Measurements from ENCODE around the gene ACER3. TPM values are rescaled to one million over a fixed set of nuclear protein-coding genes. Genes with fewer than 3 reads are reported as not detected.
A peak's percentile ranks its signal among the peaks of the same experiment; 100 is the strongest.
"Not testable (repeated sequence)": the region's sequence is repeated elsewhere in the genome, so short reads cannot be mapped to it uniquely, and the experiment has no call there.

ACER3 gene
- total RNA-seq, 1 experiment from 2014 or later = 10.7 TPM

- Histone ChIP-seq H3K4me3 (ENCODE audit: low read length) (no peak overlapping the region), H3K9me2 (replicated peaks; ENCODE audit: insufficient read depth, low read length) (no peaks in the 10 kb centered on the region), H3K27me3 (ENCODE audit: low read length) (no peaks in the 10 kb centered on the region), H4K20me1 (ENCODE audit: insufficient read depth, low read depth, low read length) (no peaks in the 10 kb centered on the region), H3K79me2 (ENCODE audit: low read length) (no peaks in the 10 kb centered on the region), H3K9ac (ENCODE audit: low read length) (no peak overlapping the region), H3K9me3 (ENCODE audit: low read length) (no peaks in the 10 kb centered on the region), H2AFZ (ENCODE audit: low read length) (no peak overlapping the region), H3K36me3 (ENCODE audit: insufficient read depth, low read length) (no peaks in the 10 kb centered on the region), H3K4me1 (ENCODE audit: low read length) (no peaks in the 10 kb centered on the region), H3K4me2 (ENCODE audit: low read depth, low read length, poor library complexity, severe bottlenecking) (no peak overlapping the region), H3K27ac (ENCODE audit: low read length) (no peak overlapping the region)
- no peak for DNase-seq
Measured at GRCh38 chr11:77009533-77010160, 148.9 kb downstream of the ACER3 start.

DNA sequence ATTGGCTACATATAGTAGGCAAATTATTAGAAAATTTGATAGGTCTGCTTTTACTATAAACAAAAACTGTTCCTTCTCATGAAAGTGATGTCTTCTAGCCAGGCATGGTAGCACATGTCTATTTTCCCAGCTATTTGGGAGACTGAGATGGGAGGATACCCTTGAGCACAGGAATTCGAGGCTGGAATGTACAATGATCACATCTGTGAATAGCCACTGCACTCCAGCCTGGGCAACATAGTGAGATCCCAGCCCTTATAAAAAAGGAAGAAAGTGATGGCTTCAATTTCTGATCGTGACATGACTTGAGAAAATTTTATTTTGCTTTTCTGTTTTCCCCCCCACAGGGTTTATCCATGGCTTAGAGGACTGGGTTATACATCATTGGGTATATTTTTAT lies 154.0 kb downstream of the ACER3 start:
- H3K27ac ChIP-seq (ENCODE audit: low read length) = no peak overlapping the region
- H3K9me3 ChIP-seq (ENCODE audit: low read length) = no peaks in the 10 kb centered on the region
- no peak overlapping the region for H3K4me3 ChIP-seq (ENCODE audit: low read length)
- DNase-seq = no peak
- no peaks in the 10 kb centered on the region for H3K9me2 ChIP-seq (replicated peaks; ENCODE audit: insufficient read depth, low read length)
- no peak overlapping the region for H3K9ac ChIP-seq (ENCODE audit: low read length)
- H2AFZ ChIP-seq (ENCODE audit: low read length) = no peak overlapping the region
- H3K4me2 ChIP-seq (ENCODE audit: low read depth, low read length, poor library complexity, severe bottlenecking) = no peak overlapping the region
- no peaks in the 10 kb centered on the region for H3K79me2 ChIP-seq (ENCODE audit: low read length)
- no peaks in the 10 kb centered on the region for H4K20me1 ChIP-seq (ENCODE audit: insufficient read depth, low read depth, low read length)
- H3K27me3 ChIP-seq (ENCODE audit: low read length) = no peaks in the 10 kb centered on the region
- no peaks in the 10 kb centered on the region for H3K4me1 ChIP-seq (ENCODE audit: low read length)
- no peaks in the 10 kb centered on the region for H3K36me3 ChIP-seq (ENCODE audit: insufficient read depth, low read length)

GRCh38 chr11:77018396-77018924 lies 157.7 kb downstream of the ACER3 start:
- not testable (repeated sequence) for H3K4me1 ChIP-seq (ENCODE audit: low read length); H4K20me1 ChIP-seq (ENCODE audit: insufficient read depth, low read depth, low read length); H3K36me3 ChIP-seq (ENCODE audit: insufficient read depth, low read length); H3K79me2 ChIP-seq (ENCODE audit: low read length); H3K4me3 ChIP-seq (ENCODE audit: low read length); H3K4me2 ChIP-seq (ENCODE audit: low read depth, low read length, poor library complexity, severe bottlenecking); H3K27ac ChIP-seq (ENCODE audit: low read length); DNase-seq; H3K9me2 ChIP-seq (replicated peaks; ENCODE audit: insufficient read depth, low read length); H3K9me3 ChIP-seq (ENCODE audit: low read length); H3K27me3 ChIP-seq (ENCODE audit: low read length); H3K9ac ChIP-seq (ENCODE audit: low read length); H2AFZ ChIP-seq (ENCODE audit: low read length)

- H3K79me2 ChIP-seq (ENCODE audit: low read length) = no peaks in the 10 kb centered on the region
- H4K20me1 ChIP-seq (ENCODE audit: insufficient read depth, low read depth, low read length) = no peaks in the 10 kb centered on the region
- no peaks in the 10 kb centered on the region for H3K9me2 ChIP-seq (replicated peaks; ENCODE audit: insufficient read depth, low read length)
- no peak overlapping the region for H3K4me3 ChIP-seq (ENCODE audit: low read length)
- H3K36me3 ChIP-seq (ENCODE audit: insufficient read depth, low read length) = no peaks in the 10 kb centered on the region
- H3K4me2 ChIP-seq (ENCODE audit: low read depth, low read length, poor library complexity, severe bottlenecking) = no peak overlapping the region
- H3K9ac ChIP-seq (ENCODE audit: low read length) = no peak overlapping the region
- no peak overlapping the region for H3K27ac ChIP-seq (ENCODE audit: low read length)
- DNase-seq = no peak
- no peaks in the 10 kb centered on the region for H3K27me3 ChIP-seq (ENCODE audit: low read length)
- no peak overlapping the region for H2AFZ ChIP-seq (ENCODE audit: low read length)
- H3K9me3 ChIP-seq (ENCODE audit: low read length) = no peaks in the 10 kb centered on the region
- H3K4me1 ChIP-seq (ENCODE audit: low read length) = peaks cover 6% of the 10 kb centered on the region
Measured at GRCh38 chr11:77019976-77020595, 159.4 kb downstream of the ACER3 start.

- Histone ChIP-seq H3K4me3 (ENCODE audit: low read length) (no peak overlapping the region), H3K27ac (ENCODE audit: low read length) (no peak overlapping the region), H2AFZ (ENCODE audit: low read length) (no peak overlapping the region), H3K79me2 (ENCODE audit: low read length) (no peaks in the 10 kb centered on the region), H3K9me3 (ENCODE audit: low read length) (no peaks in the 10 kb centered on the region), H4K20me1 (ENCODE audit: insufficient read depth, low read depth, low read length) (no peaks in the 10 kb centered on the region), H3K9ac (ENCODE audit: low read length) (no peak overlapping the region), H3K4me1 (ENCODE audit: low read length) (peaks cover 6% of the 10 kb centered on the region), H3K27me3 (ENCODE audit: low read length) (no peaks in the 10 kb centered on the region), H3K36me3 (ENCODE audit: insufficient read depth, low read length) (no peaks in the 10 kb centered on the region), H3K9me2 (replicated peaks; ENCODE audit: insufficient read depth, low read length) (no peaks in the 10 kb centered on the region), H3K4me2 (ENCODE audit: low read depth, low read length, poor library complexity, severe bottlenecking) (no peak overlapping the region)
- no peak for DNase-seq
Measured at GRCh38 chr11:77020734-77021133, 160.0 kb downstream of the ACER3 start.

- Histone ChIP-seq H3K79me2 (ENCODE audit: low read length) (no peaks in the 10 kb centered on the region), H3K4me3 (ENCODE audit: low read length) (no peak overlapping the region), H3K27me3 (ENCODE audit: low read length) (no peaks in the 10 kb centered on the region), H3K4me2 (ENCODE audit: low read depth, low read length, poor library complexity, severe bottlenecking) (no peak overlapping the region), H2AFZ (ENCODE audit: low read length) (no peak overlapping the region), H4K20me1 (ENCODE audit: insufficient read depth, low read depth, low read length) (no peaks in the 10 kb centered on the region), H3K9me2 (replicated peaks; ENCODE audit: insufficient read depth, low read length) (no peaks in the 10 kb centered on the region), H3K9ac (ENCODE audit: low read length) (no peak overlapping the region), H3K9me3 (ENCODE audit: low read length) (no peaks in the 10 kb centered on the region), H3K36me3 (ENCODE audit: insufficient read depth, low read length) (no peaks in the 10 kb centered on the region), H3K4me1 (ENCODE audit: low read length) (peaks cover 6% of the 10 kb centered on the region), H3K27ac (ENCODE audit: low read length) (no peak overlapping the region)
- DNase-seq = no peak
Measured at GRCh38 chr11:77024745-77025144, 164.0 kb downstream of the ACER3 start.

GRCh38 chr11:77026221-77026620 lies 165.5 kb downstream of the ACER3 start:
- Histone ChIP-seq H2AFZ (ENCODE audit: low read length) (no peak overlapping the region), H3K9me2 (replicated peaks; ENCODE audit: insufficient read depth, low read length) (no peaks in the 10 kb centered on the region), H3K4me3 (ENCODE audit: low read length) (no peak overlapping the region), H3K4me1 (ENCODE audit: low read length) (peaks cover 3% of the 10 kb centered on the region), H3K4me2 (ENCODE audit: low read depth, low read length, poor library complexity, severe bottlenecking) (no peak overlapping the region), H3K9ac (ENCODE audit: low read length) (no peak overlapping the region), H3K36me3 (ENCODE audit: insufficient read depth, low read length) (no peaks in the 10 kb centered on the region), H3K79me2 (ENCODE audit: low read length) (no peaks in the 10 kb centered on the region), H3K9me3 (ENCODE audit: low read length) (no peaks in the 10 kb centered on the region), H4K20me1 (ENCODE audit: insufficient read depth, low read depth, low read length) (no peaks in the 10 kb centered on the region), H3K27ac (ENCODE audit: low read length) (no peak overlapping the region), H3K27me3 (ENCODE audit: low read length) (no peaks in the 10 kb centered on the region)
- DNase-seq = peak; percentile 7

DNA sequence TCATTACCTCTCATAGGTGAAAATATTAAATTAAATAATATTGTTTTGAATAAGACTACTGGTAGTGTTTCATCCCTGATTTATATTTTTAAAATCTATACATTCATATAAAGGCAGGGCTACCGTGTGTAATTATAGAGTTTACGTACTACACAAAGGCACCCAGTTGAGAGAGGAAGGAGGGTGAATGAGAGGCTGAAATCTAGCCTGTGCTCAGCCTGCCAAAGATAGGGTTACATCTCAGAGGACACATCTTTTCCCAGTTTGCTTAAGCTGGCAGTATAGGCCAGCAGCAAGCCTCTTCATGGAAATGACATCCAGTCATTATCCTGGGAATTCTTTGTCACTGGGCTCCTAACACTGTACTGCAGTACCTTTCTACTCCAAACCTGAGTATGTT lies 166.0 kb downstream of the ACER3 start:
- no peaks in the 10 kb centered on the region for H4K20me1 ChIP-seq (ENCODE audit: insufficient read depth, low read depth, low read length)
- H3K27ac ChIP-seq (ENCODE audit: low read length) = no peak overlapping the region
- no peak overlapping the region for H3K4me3 ChIP-seq (ENCODE audit: low read length)
- H3K9me2 ChIP-seq (replicated peaks; ENCODE audit: insufficient read depth, low read length) = no peaks in the 10 kb centered on the region
- no peak for DNase-seq
- H3K36me3 ChIP-seq (ENCODE audit: insufficient read depth, low read length) = no peaks in the 10 kb centered on the region
- no peak overlapping the region for H2AFZ ChIP-seq (ENCODE audit: low read length)
- no peak overlapping the region for H3K4me2 ChIP-seq (ENCODE audit: low read depth, low read length, poor library complexity, severe bottlenecking)
- no peaks in the 10 kb centered on the region for H3K27me3 ChIP-seq (ENCODE audit: low read length)
- H3K4me1 ChIP-seq (ENCODE audit: low read length) = no peaks in the 10 kb centered on the region
- no peak overlapping the region for H3K9ac ChIP-seq (ENCODE audit: low read length)
- no peaks in the 10 kb centered on the region for H3K9me3 ChIP-seq (ENCODE audit: low read length)
- no peaks in the 10 kb centered on the region for H3K79me2 ChIP-seq (ENCODE audit: low read length)

All from Karpas-422 (cell line).